Suprapubic skin (tissue), 3 donors: ENCODE results near the gene NCDN.

Source experiments
- CTCF ChIP-seq, 2 donors: fragments of 200-600 bp in 1 of 2; fragments of 450-650 bp in 1 of 2; sonication (generic) in 1 of 2; IDR thresholded peaks; one replicate each; pipeline ENCODE4 v1.5.1; 2016 to 2019; ENCODE audit warnings: antibody characterized with exemption in 2 of 2, mild to moderate bottlenecking in 1 of 2, moderate library complexity in 1 of 2
- POLR2A ChIP-seq, 2 donors: fragments of 450-650 bp; IDR thresholded peaks; one replicate each; pipeline ENCODE4 v1.6.1; 2017; ENCODE audit warnings: antibody characterized with exemption in 2 of 2, mild to moderate bottlenecking in 2 of 2, moderate library complexity in 2 of 2

- TF ChIP-seq CTCF (IDR thresholded peaks at IDR 0.05) (no peak), POLR2A (IDR thresholded peaks at IDR 0.05) (no peak)
Measured at GRCh38 chr1:35511305-35511704, 46.3 kb upstream of the NCDN start.
